ENCODE measurements around the gene PACRGL.
"Not testable (repeated sequence)": the region's sequence is repeated elsewhere in the genome, so short reads cannot be mapped to it uniquely, and the experiment has no call there.

The PACRGL gene

DNA sequence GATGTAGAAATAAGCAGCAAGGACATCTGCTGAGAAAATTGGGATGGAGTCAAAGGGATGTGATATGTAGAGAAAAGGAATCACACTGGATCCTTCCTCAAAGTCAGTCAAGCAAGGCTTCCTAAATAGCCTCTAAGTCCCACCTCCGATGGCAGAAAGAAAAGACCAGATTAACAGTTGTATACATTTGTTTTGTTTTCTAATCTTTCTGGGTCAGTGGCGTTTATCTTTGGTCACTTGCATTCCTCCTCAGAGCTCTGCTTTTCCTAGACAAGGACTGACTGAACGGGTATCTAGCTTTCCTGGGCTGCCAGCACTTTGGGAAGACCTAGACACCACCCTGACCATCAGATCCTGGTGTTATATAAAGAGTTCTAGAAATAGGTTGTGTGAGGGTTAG is 23.2 kb downstream of the PACRGL start:
- DNase-seq (ENCODE audit: low spot score): no peak

DNA sequence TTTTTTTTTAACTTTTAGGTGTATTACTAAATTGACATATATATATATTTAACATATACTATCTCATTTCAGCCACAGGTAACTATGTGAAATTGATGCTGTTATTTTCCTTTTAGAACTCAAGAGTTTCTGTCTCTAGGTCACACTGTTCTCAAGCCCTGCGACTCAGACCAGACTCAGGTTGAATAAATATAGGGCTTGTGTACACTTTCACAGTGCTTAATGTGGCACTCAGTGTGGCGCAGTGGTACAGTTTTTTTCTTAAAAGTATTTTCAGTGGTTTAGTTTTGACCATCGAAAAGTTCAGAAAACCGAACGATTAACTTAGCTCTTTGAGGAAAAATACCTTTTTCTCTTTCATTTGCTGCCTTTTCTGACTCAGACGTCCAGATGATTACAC is 24.7 kb downstream of the PACRGL start:
- DNase-seq (ENCODE audit: low spot score): no peak

DNA sequence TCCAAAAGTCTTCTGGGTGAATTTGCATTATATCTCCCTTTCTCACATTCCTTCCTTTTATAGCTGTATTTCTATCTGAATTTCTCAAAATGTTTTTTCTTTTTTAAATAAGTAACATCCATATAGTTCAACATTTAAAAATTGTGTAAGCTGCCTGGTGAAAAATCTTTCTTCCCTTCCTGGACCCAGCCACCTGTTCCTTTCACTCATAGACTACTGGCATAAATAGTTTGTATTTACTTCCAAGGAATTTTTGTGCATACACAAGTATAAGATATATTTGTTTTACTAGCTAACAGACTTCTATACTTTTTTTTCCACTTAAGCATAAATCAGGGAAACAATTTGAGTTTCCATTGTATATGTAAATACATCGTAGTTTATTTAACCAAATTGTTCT is 35.7 kb downstream of the PACRGL start:
- DNase-seq (ENCODE audit: low spot score): no peak

DNA sequence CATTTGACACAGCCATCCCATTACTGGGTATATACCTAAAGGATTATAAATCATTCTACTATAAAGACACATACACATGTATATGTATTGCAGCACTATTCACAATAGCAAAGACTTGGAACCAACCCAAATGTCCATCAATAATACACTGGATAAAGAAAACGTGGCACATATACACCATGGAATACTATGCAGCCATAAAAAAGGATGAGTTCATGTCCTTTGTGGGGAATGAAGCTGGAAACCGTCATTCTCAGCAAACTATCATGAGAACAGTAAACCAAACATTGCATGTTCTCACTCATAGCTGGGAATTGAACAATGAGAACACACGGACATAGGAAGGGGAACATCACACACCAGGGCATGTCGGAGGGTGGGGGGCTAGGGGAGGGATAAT is 45.7 kb downstream of the PACRGL start:
- DNase-seq (ENCODE audit: low spot score): not testable (repeated sequence)

DNA sequence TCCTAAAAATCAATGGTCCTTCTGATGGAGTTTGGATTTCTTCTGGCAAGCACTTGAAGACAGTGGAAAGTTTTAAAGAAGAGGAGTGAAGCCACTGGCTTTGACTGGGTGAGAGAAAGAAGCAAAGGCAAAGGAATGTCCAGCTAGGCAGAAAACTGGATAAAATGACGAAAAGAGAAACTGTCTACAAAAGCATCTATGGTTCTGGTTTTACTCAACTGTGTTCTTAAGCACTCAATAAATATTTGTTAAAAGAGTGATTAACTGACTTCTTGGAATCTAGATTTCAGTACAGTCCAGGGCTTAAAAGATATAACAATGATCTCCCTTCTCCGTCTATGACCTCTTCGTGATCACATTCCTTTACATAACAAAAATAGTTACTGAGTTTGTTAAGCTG is 52.4 kb downstream of the PACRGL start:
- no peak for DNase-seq (ENCODE audit: low spot score)

DNA sequence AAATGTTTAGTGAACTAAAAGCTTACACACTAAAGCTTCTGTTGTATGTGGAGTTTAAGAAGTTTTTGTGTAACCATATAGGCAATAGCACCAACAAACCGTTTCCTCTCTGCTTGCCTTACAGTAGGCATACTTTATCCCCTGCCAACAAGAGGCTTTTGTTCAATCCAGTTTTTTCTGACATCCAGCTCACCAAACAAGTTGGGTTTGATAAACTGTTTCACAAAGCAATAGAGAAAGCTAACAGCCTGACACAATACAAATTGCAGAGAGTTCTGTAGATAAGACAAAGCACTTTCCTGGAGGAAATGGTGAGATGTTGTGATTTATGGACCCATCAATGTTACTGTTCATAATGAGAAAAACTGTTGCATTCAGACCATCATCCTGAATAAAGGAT is 53.8 kb downstream of the PACRGL start:
- no peak for DNase-seq (ENCODE audit: low spot score)

DNA sequence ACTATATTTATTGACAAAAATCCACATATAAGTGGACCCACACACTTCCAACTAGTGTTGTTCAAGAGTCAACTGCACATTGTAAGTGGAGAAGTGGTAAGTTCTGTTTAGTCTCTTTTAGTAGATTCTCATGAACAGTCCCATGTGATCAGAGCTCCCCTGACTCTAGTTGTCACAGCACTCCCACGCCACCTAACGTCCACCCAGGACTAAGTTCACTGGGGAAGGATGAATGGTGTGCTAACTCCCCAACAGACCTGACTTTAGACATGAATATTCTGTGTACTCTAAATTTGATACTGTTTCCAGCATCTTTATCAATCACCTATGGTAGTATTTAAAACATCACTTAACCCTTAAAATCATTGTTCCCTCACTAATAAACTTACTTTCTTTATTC is 59.8 kb downstream of the PACRGL start:
- no peak for DNase-seq (ENCODE audit: low spot score)

DNA sequence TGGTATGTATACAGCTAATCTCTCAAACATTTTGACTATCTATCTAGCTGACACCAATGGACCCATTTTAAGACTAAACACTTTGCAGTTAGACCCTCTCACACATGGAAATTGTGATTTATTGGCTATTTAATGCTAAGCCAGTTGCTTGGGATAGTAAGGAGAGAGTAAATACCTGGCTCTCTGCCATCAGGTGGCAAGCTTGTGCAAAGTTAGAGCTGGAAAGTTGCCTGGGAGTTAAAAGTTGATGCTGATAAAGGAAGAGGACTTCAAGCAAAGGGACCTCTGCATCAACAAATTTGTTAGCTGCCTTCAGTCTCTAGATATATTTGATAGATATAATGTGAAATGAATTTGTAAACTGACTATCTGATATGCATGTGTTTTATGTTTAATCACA is 61.1 kb downstream of the PACRGL start:
- DNase-seq (ENCODE audit: low spot score): no peak

DNA sequence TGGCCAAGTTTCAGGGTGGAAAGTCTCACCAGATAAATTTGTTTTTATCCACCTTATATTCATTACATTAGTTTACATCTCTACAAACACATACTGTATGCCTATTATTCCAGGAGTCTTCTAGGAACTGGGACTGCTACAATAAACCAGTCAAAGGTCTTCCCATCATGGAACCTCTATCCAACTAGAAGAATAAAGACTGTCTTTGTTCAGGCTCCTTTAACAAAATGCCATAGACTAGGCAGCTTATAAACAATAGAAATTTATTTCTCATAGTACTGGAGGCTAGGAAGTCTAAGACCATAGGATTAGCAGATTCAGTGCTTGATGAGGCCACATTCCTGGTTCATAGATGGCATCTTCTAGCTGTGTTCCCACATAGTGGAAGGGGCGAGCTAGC is 61.6 kb downstream of the PACRGL start:
- no peak for DNase-seq (ENCODE audit: low spot score)

DNA sequence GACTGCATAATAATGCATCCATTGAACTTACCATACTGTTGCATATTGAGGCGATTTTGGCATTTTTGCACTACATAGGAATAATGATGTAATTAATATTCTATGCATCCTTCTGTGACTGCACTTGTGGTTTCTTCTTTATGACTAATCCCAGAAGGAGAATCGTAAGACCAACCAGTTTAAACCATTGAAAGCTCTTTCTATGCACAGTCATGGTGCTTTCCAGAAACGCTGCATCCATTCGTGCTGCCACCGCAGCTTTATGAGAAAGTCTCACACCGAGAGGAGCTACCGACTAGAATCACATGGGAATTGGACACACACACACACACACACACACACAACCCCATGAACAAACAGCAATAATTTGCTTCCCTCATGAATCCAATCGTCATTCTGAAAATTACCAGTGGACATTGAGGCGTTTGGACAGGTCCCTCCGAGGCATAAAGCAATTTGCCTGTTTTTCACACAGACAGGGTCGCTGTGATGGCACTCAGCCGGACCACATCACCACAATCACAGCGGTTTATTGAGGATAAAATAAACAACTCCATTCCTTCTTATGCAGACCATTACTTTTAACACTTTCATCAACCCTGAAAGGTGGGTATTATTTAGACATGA is 64.2 kb downstream of the PACRGL start:
- DNase-seq (ENCODE audit: low spot score): no peak

DNA sequence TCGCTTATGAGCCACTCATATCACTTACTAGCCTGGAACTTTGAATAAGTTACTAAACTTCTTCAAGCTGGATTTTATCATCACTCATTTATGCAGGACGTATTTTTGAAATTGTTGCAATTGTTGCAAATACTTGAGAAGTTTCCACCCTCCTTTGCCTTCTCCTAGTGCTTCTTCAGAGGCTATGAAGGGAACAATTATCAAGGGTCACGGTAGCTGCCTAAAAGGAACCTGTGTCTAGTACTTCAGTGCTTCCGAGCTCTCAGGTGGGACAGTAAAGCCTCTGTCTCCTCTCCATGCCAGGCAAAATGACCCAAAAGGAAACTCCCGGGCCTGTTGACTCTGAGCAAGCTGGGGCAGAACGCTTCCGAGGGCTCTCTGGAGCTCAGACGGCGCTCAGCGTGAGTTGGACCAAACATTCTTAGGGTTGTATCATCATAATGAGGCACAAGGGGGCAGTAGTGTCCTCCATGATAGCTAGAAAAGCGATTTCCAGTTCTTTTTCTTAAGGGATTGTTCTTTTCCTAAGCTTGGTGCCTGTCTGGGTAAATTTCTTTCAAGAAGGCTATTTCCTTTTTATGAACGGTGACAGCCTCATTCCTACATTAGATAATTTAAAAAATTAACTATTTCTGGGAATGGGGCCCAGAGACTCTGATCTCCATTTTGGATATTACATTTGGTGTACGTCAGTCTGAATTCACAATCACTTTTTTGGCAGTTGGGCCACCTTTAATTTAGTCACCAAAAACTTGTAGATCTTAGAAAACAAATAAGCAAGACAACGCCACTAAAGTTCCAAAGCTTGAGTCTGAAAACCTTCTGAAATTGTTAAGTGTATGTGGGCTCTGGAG is 73.1 kb downstream of the PACRGL start:
- peak; percentile 5 for DNase-seq (ENCODE audit: low spot score)

DNA sequence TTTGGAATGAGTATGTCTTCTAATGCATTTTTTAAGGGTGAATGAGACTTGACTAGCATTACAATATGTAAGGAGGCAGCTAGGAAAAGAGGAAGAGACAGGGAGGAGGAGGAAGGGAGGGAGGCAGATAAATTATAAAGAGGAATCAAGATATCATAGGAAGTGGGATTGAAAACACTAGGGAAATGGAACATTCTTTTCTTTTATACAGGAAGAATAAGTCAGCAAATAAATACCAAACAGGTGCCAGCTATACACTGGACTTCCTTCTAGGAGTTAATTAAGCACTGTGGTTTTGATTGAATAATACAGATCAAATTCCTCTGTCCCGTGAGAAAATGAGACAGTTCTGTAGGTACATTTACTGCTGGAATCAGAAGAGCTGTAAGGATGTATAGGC is 78.6 kb downstream of the PACRGL start:
- DNase-seq (ENCODE audit: low spot score): no peak

DNA sequence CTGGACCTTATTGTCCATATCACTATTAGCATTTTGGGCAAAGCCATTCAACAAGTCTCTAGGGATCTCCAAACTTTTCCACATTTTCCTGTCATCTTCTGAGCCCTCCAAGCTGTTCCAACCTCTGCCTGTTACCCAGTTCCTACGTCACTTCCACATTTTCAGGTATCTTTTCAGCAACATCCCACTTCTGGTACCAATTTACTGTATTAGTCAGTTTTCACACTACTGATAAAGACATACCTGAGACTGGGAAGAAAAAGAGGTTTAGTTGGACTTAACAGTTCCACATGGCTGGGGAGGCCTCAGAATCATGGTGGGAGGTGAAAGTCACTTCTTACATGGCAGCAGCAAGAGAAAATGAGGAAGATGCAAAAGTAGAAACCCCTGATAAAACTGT is 82.9 kb downstream of the PACRGL start:
- not testable (repeated sequence) for DNase-seq (ENCODE audit: low spot score)

DNA sequence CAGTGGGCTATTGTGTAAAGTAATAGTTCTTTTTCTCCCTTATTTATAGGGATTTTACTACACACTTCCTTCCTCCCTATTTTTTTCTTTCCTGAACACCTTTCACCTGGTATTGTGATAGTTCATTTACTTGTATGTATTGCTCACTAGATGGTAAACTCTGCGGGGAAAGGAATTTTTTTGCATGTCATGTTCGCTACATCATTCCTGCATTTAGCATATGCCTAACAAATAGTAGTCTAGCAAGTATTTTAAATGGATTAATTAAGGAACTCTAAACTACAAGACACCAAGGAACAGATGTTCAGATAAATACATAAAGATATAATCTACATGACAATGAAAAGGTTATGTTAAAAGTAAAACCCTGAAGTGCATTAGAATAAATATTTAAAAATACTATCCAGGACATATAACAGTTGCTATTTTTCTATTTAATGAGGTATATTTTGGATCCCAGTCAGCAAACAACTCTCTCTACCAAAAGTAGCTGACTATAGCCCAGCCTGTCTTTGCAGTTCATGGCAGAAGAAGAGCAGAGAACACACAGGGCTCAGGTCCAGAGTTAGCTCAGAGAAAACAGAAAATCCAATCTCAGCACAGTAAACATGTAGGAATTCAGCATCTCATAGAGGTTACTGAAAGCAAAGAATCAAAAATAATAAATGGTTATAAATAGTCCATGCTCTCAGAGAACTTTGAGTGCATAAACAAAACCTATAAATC is 87.8 kb downstream of the PACRGL start:
- no peak for DNase-seq (ENCODE audit: low spot score)

Measured in hematopoietic multipotent progenitor cell treated with erythropoietin and hydrocortisone succinate and interleukin-3 and kit ligand, for 15 days (in vitro differentiated cells).